Measurements from ENCODE around the gene SMIM1. TPM values are rescaled to one million over a fixed set of nuclear protein-coding genes. Genes with fewer than 3 reads are reported as not detected.

The SMIM1 gene
- total RNA-seq, 1 experiment from 2014 or later: 2.7 TPM

DNA sequence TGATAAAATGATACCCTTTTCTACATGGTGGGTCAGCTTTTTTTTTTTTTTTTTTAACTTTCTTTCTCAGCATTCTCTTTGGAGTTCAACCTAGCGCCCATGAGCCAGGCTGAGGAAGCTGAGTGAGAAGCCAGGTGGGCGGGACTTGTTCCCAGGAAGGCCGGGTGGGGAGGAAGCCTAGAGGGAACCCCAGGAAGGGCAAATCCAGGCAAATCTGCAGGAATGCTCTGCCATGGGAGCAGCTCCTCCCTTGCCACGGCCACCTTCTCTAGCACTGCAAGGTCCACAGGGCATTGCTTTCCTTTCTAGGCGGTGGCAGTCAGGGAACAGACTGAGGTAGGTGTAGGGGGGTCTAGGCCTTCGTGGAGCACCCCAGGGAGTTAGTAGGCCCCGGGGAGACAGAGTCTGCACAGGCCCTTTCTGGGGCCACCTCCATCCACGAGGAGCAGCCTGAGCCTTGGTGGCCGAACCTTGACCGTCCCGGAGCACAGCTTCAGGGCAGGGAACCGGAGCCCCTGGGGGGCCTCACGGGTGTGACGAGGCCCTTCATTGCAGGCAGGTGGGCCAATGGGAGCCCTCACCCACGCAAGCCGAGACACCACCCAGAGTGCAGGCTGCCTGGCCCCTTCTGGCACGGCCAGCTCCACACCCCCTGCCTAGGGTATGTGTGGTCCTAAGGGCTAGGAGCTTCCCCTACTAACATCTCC lies 38.5 kb upstream of the SMIM1 start:
- CTCF ChIA-PET: no interaction called here
- no peak overlapping the region for H3K4me3 Mint-ChIP-seq (ENCODE audit: low read depth, unreplicated experiment)
- no peaks in the 10 kb centered on the region for H3K36me3 Mint-ChIP-seq (ENCODE audit: insufficient read depth, unreplicated experiment)
- no peak overlapping the region for H3K27ac Mint-ChIP-seq (ENCODE audit: unreplicated experiment)
- TF ChIP-seq, protein P1, sequence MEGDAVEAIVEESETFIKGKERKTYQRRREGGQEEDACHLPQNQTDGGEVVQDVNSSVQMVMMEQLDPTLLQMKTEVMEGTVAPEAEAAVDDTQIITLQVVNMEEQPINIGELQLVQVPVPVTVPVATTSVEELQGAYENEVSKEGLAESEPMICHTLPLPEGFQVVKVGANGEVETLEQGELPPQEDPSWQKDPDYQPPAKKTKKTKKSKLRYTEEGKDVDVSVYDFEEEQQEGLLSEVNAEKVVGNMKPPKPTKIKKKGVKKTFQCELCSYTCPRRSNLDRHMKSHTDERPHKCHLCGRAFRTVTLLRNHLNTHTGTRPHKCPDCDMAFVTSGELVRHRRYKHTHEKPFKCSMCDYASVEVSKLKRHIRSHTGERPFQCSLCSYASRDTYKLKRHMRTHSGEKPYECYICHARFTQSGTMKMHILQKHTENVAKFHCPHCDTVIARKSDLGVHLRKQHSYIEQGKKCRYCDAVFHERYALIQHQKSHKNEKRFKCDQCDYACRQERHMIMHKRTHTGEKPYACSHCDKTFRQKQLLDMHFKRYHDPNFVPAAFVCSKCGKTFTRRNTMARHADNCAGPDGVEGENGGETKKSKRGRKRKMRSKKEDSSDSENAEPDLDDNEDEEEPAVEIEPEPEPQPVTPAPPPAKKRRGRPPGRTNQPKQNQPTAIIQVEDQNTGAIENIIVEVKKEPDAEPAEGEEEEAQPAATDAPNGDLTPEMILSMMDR (IDR thresholded peaks at IDR 0.05; ENCODE audit: unreplicated experiment): no peak
- no peaks in the 10 kb centered on the region for H3K4me1 Mint-ChIP-seq (ENCODE audit: low read depth, unreplicated experiment)
- intact Hi-C loops (cut with micrococcal nuclease; ENCODE audit: unreplicated experiment): no loop called here
- H3K9me3 Mint-ChIP-seq (ENCODE audit: low read depth, unreplicated experiment): no peaks in the 10 kb centered on the region
- BruUV-seq (replicated peaks): no TSS peak
- H3K27me3 Mint-ChIP-seq (ENCODE audit: unreplicated experiment): no peaks in the 10 kb centered on the region
- DNase-seq: no peak

DNA sequence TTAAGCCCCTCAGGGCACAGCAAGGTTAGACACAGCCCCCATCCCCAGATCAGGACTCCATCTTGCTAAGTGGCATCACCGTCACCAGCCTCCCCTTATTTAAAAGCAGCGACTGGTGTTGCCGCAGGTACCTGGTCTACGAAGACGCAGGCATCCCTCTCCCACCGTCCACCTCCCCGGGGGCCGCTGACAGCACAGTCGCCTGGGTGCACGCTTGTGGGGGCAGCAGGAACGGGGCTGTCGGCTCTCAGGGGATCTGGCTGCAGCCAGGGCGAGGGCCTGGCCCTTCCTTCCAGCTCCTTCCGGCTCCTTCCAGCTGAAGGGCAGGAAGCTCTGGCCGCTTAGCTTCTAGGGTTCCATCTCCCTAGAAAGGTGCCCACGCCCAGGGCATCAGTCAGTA lies 37.9 kb upstream of the SMIM1 start:
- Mint-ChIP-seq H3K36me3 (ENCODE audit: insufficient read depth, unreplicated experiment) (no peaks in the 10 kb centered on the region), H3K27me3 (ENCODE audit: unreplicated experiment) (no peaks in the 10 kb centered on the region), H3K27ac (ENCODE audit: unreplicated experiment) (no peak overlapping the region), H3K4me3 (ENCODE audit: low read depth, unreplicated experiment) (no peak overlapping the region), H3K9me3 (ENCODE audit: low read depth, unreplicated experiment) (no peaks in the 10 kb centered on the region), H3K4me1 (ENCODE audit: low read depth, unreplicated experiment) (no peaks in the 10 kb centered on the region)
- no peak for DNase-seq
- BruUV-seq (replicated peaks): no TSS peak
- TF ChIP-seq, protein P1 (IDR thresholded peaks at IDR 0.05; ENCODE audit: unreplicated experiment): no peak
- CTCF ChIA-PET: no interaction called here
- intact Hi-C loops (cut with micrococcal nuclease; ENCODE audit: unreplicated experiment): no loop called here

DNA sequence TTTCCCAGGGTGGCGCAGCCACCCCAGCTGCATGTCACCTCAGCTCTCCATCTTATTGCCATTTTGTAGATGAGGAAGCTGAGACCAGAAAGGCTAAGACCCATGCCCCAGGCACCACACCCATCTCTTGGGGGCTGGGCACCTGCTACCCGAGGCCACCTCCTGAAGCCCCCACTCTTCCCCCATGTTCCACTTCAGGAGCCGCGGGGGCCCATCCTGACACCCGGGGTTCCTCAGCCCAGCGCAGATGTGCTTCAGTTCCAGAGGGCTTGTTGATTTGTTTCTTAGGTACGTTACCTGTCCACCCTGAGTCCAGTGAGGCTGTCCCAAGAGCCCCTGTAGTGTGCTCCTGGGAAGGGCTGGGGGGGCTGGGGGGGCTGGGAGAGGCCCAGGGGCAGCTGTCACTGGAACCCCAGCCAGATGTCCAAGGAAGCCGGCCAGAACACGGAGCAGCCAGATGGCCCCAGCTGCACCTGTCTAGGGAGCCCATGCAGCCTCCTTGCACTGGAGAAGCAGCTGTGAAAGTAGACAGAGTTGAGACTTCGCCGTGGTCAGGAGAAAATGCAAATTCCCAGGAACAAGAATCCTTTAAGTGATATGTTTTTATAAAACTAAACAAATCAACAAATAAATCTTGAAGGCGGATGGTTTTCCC lies 37.4 kb upstream of the SMIM1 start:
- TF ChIP-seq, protein P1 (IDR thresholded peaks at IDR 0.05; ENCODE audit: unreplicated experiment): no peak
- no peak for DNase-seq
- H3K27ac Mint-ChIP-seq (ENCODE audit: unreplicated experiment): no peak overlapping the region
- intact Hi-C loops (cut with micrococcal nuclease; ENCODE audit: unreplicated experiment): no loop called here
- H3K9me3 Mint-ChIP-seq (ENCODE audit: low read depth, unreplicated experiment): no peaks in the 10 kb centered on the region
- no peaks in the 10 kb centered on the region for H3K4me1 Mint-ChIP-seq (ENCODE audit: low read depth, unreplicated experiment)
- H3K4me3 Mint-ChIP-seq (ENCODE audit: low read depth, unreplicated experiment): no peak overlapping the region
- no peaks in the 10 kb centered on the region for H3K36me3 Mint-ChIP-seq (ENCODE audit: insufficient read depth, unreplicated experiment)
- CTCF ChIA-PET: no interaction called here
- BruUV-seq (replicated peaks): no TSS peak
- no peaks in the 10 kb centered on the region for H3K27me3 Mint-ChIP-seq (ENCODE audit: unreplicated experiment)

DNA sequence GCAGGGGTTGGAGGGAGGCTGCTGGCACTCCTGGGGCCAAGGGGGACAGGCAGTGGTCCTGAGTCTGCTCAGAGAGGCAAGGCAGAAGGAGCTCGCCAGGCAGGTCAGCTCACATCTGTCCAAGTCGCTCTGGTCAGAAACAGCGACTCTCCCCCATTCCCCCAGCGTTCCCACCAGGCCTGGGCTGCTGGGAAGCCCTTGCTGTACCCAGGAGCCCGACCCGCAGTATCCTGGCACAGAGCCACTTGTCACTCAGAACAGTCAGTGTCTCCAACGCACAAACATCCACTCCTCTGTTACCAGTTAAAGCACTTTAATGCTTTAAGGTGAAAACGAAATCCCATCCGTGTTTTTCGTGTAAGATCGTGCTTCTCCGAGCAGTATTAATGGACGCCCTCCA lies 36.9 kb upstream of the SMIM1 start:
- no TSS peak for BruUV-seq (replicated peaks)
- CTCF ChIA-PET: no interaction called here
- TF ChIP-seq, protein P1 (IDR thresholded peaks at IDR 0.05; ENCODE audit: unreplicated experiment): no peak

More for the DNA sequence above, 36.9 kb upstream of the SMIM1 start:
- intact Hi-C loops (cut with micrococcal nuclease; ENCODE audit: unreplicated experiment): no loop called here
- Mint-ChIP-seq H3K4me3 (ENCODE audit: low read depth, unreplicated experiment) (no peak overlapping the region), H3K36me3 (ENCODE audit: insufficient read depth, unreplicated experiment) (no peaks in the 10 kb centered on the region), H3K9me3 (ENCODE audit: low read depth, unreplicated experiment) (no peaks in the 10 kb centered on the region), H3K4me1 (ENCODE audit: low read depth, unreplicated experiment) (no peaks in the 10 kb centered on the region), H3K27ac (ENCODE audit: unreplicated experiment) (no peak overlapping the region), H3K27me3 (ENCODE audit: unreplicated experiment) (no peaks in the 10 kb centered on the region)
- DNase-seq: no peak
